Measurements from ENCODE around the gene CARNS1. TPM values are rescaled to one million over a fixed set of nuclear protein-coding genes. Genes with fewer than 3 reads are reported as not detected.

Gene CARNS1
- polyA plus RNA-seq, 1 donor (not counting 4 experiments of a cell fraction or from before 2014, with no cell fraction given): not detected

- peaks cover 10% of the 10 kb centered on the region for H3K79me2 ChIP-seq (ENCODE audit: control insufficient read depth, insufficient read depth, low read length)
- H3K27me3 ChIP-seq (ENCODE audit: control insufficient read depth, extremely low read depth, insufficient read depth, low read length): no peaks in the 10 kb centered on the region
- no peak for FAIRE-seq
- no peaks in the 10 kb centered on the region for H4K20me1 ChIP-seq (ENCODE audit: control insufficient read depth, extremely low read depth, insufficient read depth, low read length)
- H3K4me1 ChIP-seq (ENCODE audit: control insufficient read depth, extremely low read depth, insufficient read depth, low read length): peaks cover 11% of the 10 kb centered on the region
- dilution Hi-C loops (cut with MboI; ENCODE audit: extremely low pct_ligation_motif_present, low sequenced_read_pairs): no loop called here
- no peaks in the 10 kb centered on the region for H3K9me3 ChIP-seq (ENCODE audit: control insufficient read depth, low read depth, low read length)
- H3K9me1 ChIP-seq (ENCODE audit: control insufficient read depth, extremely low read depth, insufficient read depth, low read length): no peaks in the 10 kb centered on the region
- H3K4me2 ChIP-seq (ENCODE audit: control insufficient read depth, extremely low read depth, insufficient read depth, low read depth, low read length): peak within 1 kb of the TSS; percentile 100
- peak within 1 kb of the TSS; percentile 80 to 97 (median 89) for H3K4me3 ChIP-seq (ENCODE audit: control insufficient read depth in 2 of 3, extremely low read depth in 1 of 3, insufficient read depth in 2 of 3, low read depth in 1 of 3, low read length in 3 of 3)
- H3K27ac ChIP-seq (ENCODE audit: control insufficient read depth, insufficient read depth, low read length): peak within 1 kb of the TSS; percentile 76
- H3K9ac ChIP-seq (ENCODE audit: control insufficient read depth, extremely low read depth, insufficient read depth, low read length): peak within 1 kb of the TSS; percentile 93
- H2AFZ ChIP-seq (ENCODE audit: control insufficient read depth, low read length): peak within 1 kb of the TSS; percentile 95
- TF ChIP-seq CTCF (optimal IDR thresholded peaks at IDR 0.05 in 1 of 3, IDR thresholded peaks at IDR 0.05 in 1 of 3, conservative IDR thresholded peaks at IDR 0.05 in 1 of 3; ENCODE audit: extremely low read depth in 1 of 3, insufficient read depth in 2 of 3, low read length in 3 of 3): no peak
- TF ChIP-seq EZH2 (IDR thresholded peaks at IDR 0.05; ENCODE audit: low read length): no peak
- peak; percentile 61 for DNase-seq (ENCODE audit: low read depth, low spot score)
- H3K36me3 ChIP-seq (ENCODE audit: control insufficient read depth in 2 of 2, extremely low read depth in 1 of 2, insufficient read depth in 2 of 2, low read length in 2 of 2): peaks cover 5 to 14% of the 10 kb centered on the region in 2 experiments
Measured at GRCh38 chr11:67391304-67392182, 23.9 kb upstream of the CARNS1 start, which contains the start of gene RAD9A. Gene RAD9A, plus strand, starts transcription at chr11:67391986. Its CDS starts 59 bp downstream, at chr11:67392045.

- H3K9me3 ChIP-seq (ENCODE audit: control insufficient read depth, low read depth, low read length): no peaks in the 10 kb centered on the region
- H3K36me3 ChIP-seq (ENCODE audit: control insufficient read depth in 2 of 2, extremely low read depth in 1 of 2, insufficient read depth in 2 of 2, low read length in 2 of 2): peaks cover 8 to 15% of the 10 kb centered on the region in 2 experiments
- H3K9me1 ChIP-seq (ENCODE audit: control insufficient read depth, extremely low read depth, insufficient read depth, low read length): no peaks in the 10 kb centered on the region
- H3K9ac ChIP-seq (ENCODE audit: control insufficient read depth, extremely low read depth, insufficient read depth, low read length): peak overlapping the region; percentile 80
- DNase-seq (ENCODE audit: low read depth, low spot score) (no peak), FAIRE-seq (no peak)
- TF ChIP-seq CTCF (optimal IDR thresholded peaks at IDR 0.05 in 1 of 3, IDR thresholded peaks at IDR 0.05 in 1 of 3, conservative IDR thresholded peaks at IDR 0.05 in 1 of 3; ENCODE audit: extremely low read depth in 1 of 3, insufficient read depth in 2 of 3, low read length in 3 of 3) (no peak), EZH2 (IDR thresholded peaks at IDR 0.05; ENCODE audit: low read length) (no peak)
- H3K4me2 ChIP-seq (ENCODE audit: control insufficient read depth, extremely low read depth, insufficient read depth, low read depth, low read length): peak overlapping the region; percentile 100
- H3K27ac ChIP-seq (ENCODE audit: control insufficient read depth, insufficient read depth, low read length): peak overlapping the region; percentile 54
- H4K20me1 ChIP-seq (ENCODE audit: control insufficient read depth, extremely low read depth, insufficient read depth, low read length): no peaks in the 10 kb centered on the region
- peaks cover 10% of the 10 kb centered on the region for H3K79me2 ChIP-seq (ENCODE audit: control insufficient read depth, insufficient read depth, low read length)
- H3K27me3 ChIP-seq (ENCODE audit: control insufficient read depth, extremely low read depth, insufficient read depth, low read length): no peaks in the 10 kb centered on the region
- dilution Hi-C loops (cut with MboI; ENCODE audit: extremely low pct_ligation_motif_present, low sequenced_read_pairs): no loop called here
- peak overlapping the region; percentile 95 for H2AFZ ChIP-seq (ENCODE audit: control insufficient read depth, low read length)
- peak overlapping the region; percentile 80 to 97 (median 89) for H3K4me3 ChIP-seq (ENCODE audit: control insufficient read depth in 2 of 3, extremely low read depth in 1 of 3, insufficient read depth in 2 of 3, low read depth in 1 of 3, low read length in 3 of 3)
- peaks cover 11% of the 10 kb centered on the region for H3K4me1 ChIP-seq (ENCODE audit: control insufficient read depth, extremely low read depth, insufficient read depth, low read length)
Measured at GRCh38 chr11:67392183-67392715, 23.2 kb upstream of the CARNS1 start.

All from keratinocyte (primary cell).